ENCODE measurements around the gene FOXO1.

Gene FOXO1

DNA sequence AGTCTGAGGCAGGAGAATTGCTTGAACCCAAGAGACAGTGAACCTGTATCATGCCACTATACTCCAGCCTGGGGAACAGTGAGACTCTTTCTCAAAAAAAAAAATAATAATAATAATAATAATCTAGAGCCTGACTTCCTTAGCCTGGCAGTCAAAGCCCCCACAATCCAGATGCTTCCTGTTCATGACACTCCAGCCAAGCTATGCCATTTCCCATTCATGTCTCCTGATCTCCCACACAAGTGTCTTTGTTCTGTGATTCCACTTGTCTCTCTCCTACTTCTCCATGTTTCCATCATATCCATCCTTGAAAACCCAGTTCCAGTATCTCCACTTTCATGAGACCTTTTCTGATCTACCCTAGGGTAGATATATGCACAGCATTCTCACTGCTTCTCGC, 150.7 kb downstream of the FOXO1 start:
- H3K36me3 ChIP-seq (ENCODE audit: control insufficient read depth, insufficient read depth, low read length) = no peaks in the 10 kb centered on the region
- H3K9ac ChIP-seq (ENCODE audit: low read length) = no peak overlapping the region
- H3K4me3 ChIP-seq (ENCODE audit: low read length) = no peak overlapping the region
- no peak overlapping the region for H3K27ac ChIP-seq (ENCODE audit: low read depth, low read length)
- no peaks in the 10 kb centered on the region for H3K4me1 ChIP-seq (ENCODE audit: control insufficient read depth, insufficient read depth, low read length)
- no peaks in the 10 kb centered on the region for H3K27me3 ChIP-seq (ENCODE audit: control insufficient read depth, insufficient read depth, low read length)

GRCh38 chr13:40514802-40515201, 151.6 kb downstream of the FOXO1 start:
- Histone ChIP-seq H3K36me3 (ENCODE audit: control insufficient read depth, insufficient read depth, low read length) (no peaks in the 10 kb centered on the region), H3K4me3 (ENCODE audit: low read length) (no peak overlapping the region), H3K9ac (ENCODE audit: low read length) (no peak overlapping the region), H3K27ac (ENCODE audit: low read depth, low read length) (no peak overlapping the region), H3K27me3 (ENCODE audit: control insufficient read depth, insufficient read depth, low read length) (no peaks in the 10 kb centered on the region), H3K4me1 (ENCODE audit: control insufficient read depth, insufficient read depth, low read length) (no peaks in the 10 kb centered on the region)

DNA sequence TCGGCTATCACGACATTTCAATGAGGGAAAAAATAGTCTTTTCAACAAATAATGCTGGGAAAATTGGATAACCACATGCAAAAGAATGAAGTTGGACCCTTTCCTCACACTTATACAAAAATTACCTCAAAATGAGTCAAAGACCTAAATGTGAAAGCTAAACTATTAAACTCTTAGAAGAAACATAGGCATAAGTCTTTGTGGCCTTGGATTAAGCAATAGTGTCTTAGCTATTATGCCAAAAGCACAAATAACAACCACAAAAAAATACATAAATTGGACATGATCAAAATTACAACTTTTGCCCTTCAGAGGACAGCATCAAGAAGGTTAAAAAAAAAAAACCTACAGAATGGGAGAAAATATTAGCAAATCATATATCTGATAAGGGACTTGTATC, 156.6 kb downstream of the FOXO1 start:
- H3K4me3 ChIP-seq (ENCODE audit: low read length) = no peak overlapping the region
- no peaks in the 10 kb centered on the region for H3K27me3 ChIP-seq (ENCODE audit: control insufficient read depth, insufficient read depth, low read length)
- no peaks in the 10 kb centered on the region for H3K36me3 ChIP-seq (ENCODE audit: control insufficient read depth, insufficient read depth, low read length)
- H3K9ac ChIP-seq (ENCODE audit: low read length) = no peak overlapping the region
- peaks cover 3% of the 10 kb centered on the region for H3K4me1 ChIP-seq (ENCODE audit: control insufficient read depth, insufficient read depth, low read length)
- no peak overlapping the region for H3K27ac ChIP-seq (ENCODE audit: low read depth, low read length)

- no peaks in the 10 kb centered on the region for H3K36me3 ChIP-seq (ENCODE audit: control insufficient read depth, insufficient read depth, low read length)
- H3K27ac ChIP-seq (ENCODE audit: low read depth, low read length) = peak overlapping the region; percentile 59
- no peak overlapping the region for H3K4me3 ChIP-seq (ENCODE audit: low read length)
- no peaks in the 10 kb centered on the region for H3K27me3 ChIP-seq (ENCODE audit: control insufficient read depth, insufficient read depth, low read length)
- no peak overlapping the region for H3K9ac ChIP-seq (ENCODE audit: low read length)
- peaks cover 3% of the 10 kb centered on the region for H3K4me1 ChIP-seq (ENCODE audit: control insufficient read depth, insufficient read depth, low read length)
Observed at GRCh38 chr13:40508767-40509342, 157.6 kb downstream of the FOXO1 start.

DNA sequence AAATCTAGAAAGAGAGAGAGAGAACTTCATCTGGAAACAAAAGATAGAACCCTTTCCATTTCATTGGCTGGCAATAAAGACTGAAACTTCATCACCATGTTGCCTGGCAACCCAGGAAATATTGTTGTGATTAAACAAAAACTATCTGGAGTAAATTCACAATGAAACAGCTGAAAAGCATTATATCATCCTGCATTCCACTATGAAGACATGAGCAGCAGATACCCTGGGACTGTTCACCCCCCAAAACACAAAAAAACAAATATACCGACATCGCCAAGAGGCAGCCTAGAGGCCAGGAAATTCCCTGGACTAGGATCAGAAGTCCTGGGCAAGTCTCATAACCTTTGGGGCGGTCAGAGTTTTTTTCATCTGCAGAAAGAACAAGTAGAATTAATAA, 158.3 kb downstream of the FOXO1 start:
- Histone ChIP-seq H3K4me1 (ENCODE audit: control insufficient read depth, insufficient read depth, low read length) (peaks cover 3% of the 10 kb centered on the region), H3K4me3 (ENCODE audit: low read length) (no peak overlapping the region), H3K27ac (ENCODE audit: low read depth, low read length) (peak overlapping the region; percentile 59), H3K27me3 (ENCODE audit: control insufficient read depth, insufficient read depth, low read length) (no peaks in the 10 kb centered on the region), H3K9ac (ENCODE audit: low read length) (no peak overlapping the region), H3K36me3 (ENCODE audit: control insufficient read depth, insufficient read depth, low read length) (no peaks in the 10 kb centered on the region)

GRCh38 chr13:40506592-40507446, 159.6 kb downstream of the FOXO1 start:
- H3K36me3 ChIP-seq (ENCODE audit: control insufficient read depth, insufficient read depth, low read length) = no peaks in the 10 kb centered on the region
- no peak overlapping the region for H3K9ac ChIP-seq (ENCODE audit: low read length)
- H3K4me1 ChIP-seq (ENCODE audit: control insufficient read depth, insufficient read depth, low read length) = peaks cover 3% of the 10 kb centered on the region
- H3K4me3 ChIP-seq (ENCODE audit: low read length) = no peak overlapping the region
- no peak overlapping the region for H3K27ac ChIP-seq (ENCODE audit: low read depth, low read length)
- H3K27me3 ChIP-seq (ENCODE audit: control insufficient read depth, insufficient read depth, low read length) = no peaks in the 10 kb centered on the region

All from rectal smooth muscle tissue (tissue), 1 donor.